Measurements from ENCODE around the gene TLE3. TPM values are rescaled to one million over a fixed set of nuclear protein-coding genes. Genes with fewer than 3 reads are reported as not detected.

TLE3 gene
- total and polyA plus RNA-seq, 2 of the 4 experiments (the other 2 are of a cell fraction), result 6.5 to 16.3 TPM

DNA sequence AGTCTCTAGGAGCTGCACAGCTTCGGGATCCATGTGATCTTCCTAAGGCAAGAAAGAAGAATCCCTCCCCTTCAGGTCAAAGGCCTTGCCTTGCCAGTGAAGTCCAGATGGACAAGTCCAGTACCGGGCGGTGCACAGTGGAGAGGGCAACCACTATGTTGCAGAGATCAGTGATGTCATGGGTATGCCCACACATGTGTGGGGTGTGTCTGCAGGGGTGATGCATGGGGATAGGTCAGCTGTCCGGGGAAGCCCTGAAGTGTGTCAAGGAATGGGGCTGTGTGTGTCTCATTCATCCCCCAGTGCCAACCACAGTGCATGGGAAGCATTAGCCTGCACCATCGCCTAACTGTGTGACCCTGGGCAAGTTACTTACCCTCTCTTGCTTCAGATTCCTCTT lies 66.5 kb downstream of the TLE3 start:
- Histone ChIP-seq H3K4me2 (ENCODE audit: low read depth, low read length) (no peak overlapping the region), H4K91ac (ENCODE audit: insufficient read depth, low read depth, low read length) (no peak overlapping the region), H3K4me1 (ENCODE audit: control insufficient read depth, insufficient read depth, low read length) (peaks cover 6% of the 10 kb centered on the region; the same call in 1 of the 2 replicates), H3K9me3 (ENCODE audit: control insufficient read depth, insufficient read depth, low read length) (no peaks in the 10 kb centered on the region), H4K20me1 (ENCODE audit: insufficient read depth, low read length) (no peaks in the 10 kb centered on the region), H4K8ac (ENCODE audit: low read depth in 2 of 2, low read length in 2 of 2) (no peak overlapping the region), H4K5ac (ENCODE audit: low read depth, low read length) (no peak overlapping the region), H2AFZ (replicated peaks; ENCODE audit: low read length, poor library complexity) (no peak overlapping the region), H2AK5ac (ENCODE audit: low read depth, low read length) (no peak overlapping the region), H3K56ac (ENCODE audit: extremely low read depth, insufficient read depth, low read length) (no peak overlapping the region), H3K4me3 (ENCODE audit: insufficient read depth, low read depth, low read length) (no peak overlapping the region), H3K14ac (replicated peaks; ENCODE audit: low read depth, low read length) (no peak overlapping the region), H3K4ac (ENCODE audit: low read depth, low read length) (no peak overlapping the region), H2BK20ac (ENCODE audit: low read depth, low read length) (no peak overlapping the region), H3K27me3 (ENCODE audit: control insufficient read depth, insufficient read depth, low read length) (peaks cover 74% of the 10 kb centered on the region), H3K36me3 (ENCODE audit: control insufficient read depth, insufficient read depth, low read length) (no peaks in the 10 kb centered on the region), H2BK5ac (ENCODE audit: low read depth, low read length, poor library complexity, severe bottlenecking) (no peak overlapping the region), H3K9ac (ENCODE audit: low read depth, low read length) (no peak overlapping the region), H2AK9ac (replicated peaks; ENCODE audit: low read depth, low read length, poor library complexity) (no peak overlapping the region), H2BK15ac (ENCODE audit: low read depth, low read length) (no peak overlapping the region), H3K9me1 (ENCODE audit: insufficient read depth, low read length) (peaks cover 8% of the 10 kb centered on the region; the same call in 1 of the 2 replicates), H3K79me1 (ENCODE audit: low read depth in 1 of 2, low read length in 2 of 2) (no peaks in the 10 kb centered on the region), H3K27ac (ENCODE audit: insufficient read depth, low read length) (no peak overlapping the region), H3K18ac (ENCODE audit: low read depth, low read length) (no peak overlapping the region), H3K23ac (ENCODE audit: low read depth, low read length) (no peak overlapping the region), H2BK120ac (ENCODE audit: low read depth, low read length) (no peak overlapping the region)
- TF ChIP-seq MAZ (IDR thresholded peaks at IDR 0.05; ENCODE audit: borderline replicate concordance, low read depth, low read length) (no peak), RAD21 (IDR thresholded peaks at IDR 0.05; ENCODE audit: low read length) (no peak)
- intact Hi-C loops (cut with micrococcal nuclease), result no loop called here
- in situ Hi-C loops (cut with MboI; ENCODE audit: low sequenced_read_pairs), result no loop called here
- no peak for ATAC-seq (ENCODE audit: low read depth)
- ChIA-PET CTCF (no interaction called here), POLR2A (ENCODE audit: unreplicated experiment) (no interaction called here)
- no TSS peak for BruUV-seq (replicated peaks)
- no CpG with 5 or more reads among the region's 5 CpGs for WGBS, 2 experiments (ENCODE audit: extremely low coverage in 2 of 2, insufficient read length in 1 of 2)
- dilution Hi-C loops (cut with HindIII; ENCODE audit: low sequenced_read_pairs, unreplicated experiment), result no loop called here
- DNase-seq, result no peak
